GM21390 (cell line): ENCODE measurements around the gene MAGEA2.
"Not testable (repeated sequence)": the region's sequence is repeated elsewhere in the genome, so short reads cannot be mapped to it uniquely, and the experiment has no call there.

ENCODE experiments used
- ATAC-seq: cut with Tn5 transposase; IDR thresholded peaks from one replicate; pipeline ENCODE4 v1.9.1; 2021; ENCODE audit not compliant: unreplicated experiment

Gene MAGEA2

GRCh38 chrX:152709173-152709572, 44.5 kb downstream of the MAGEA2 start, which contains the start of gene CSAG2:
Gene CSAG2 (minus strand): TSS chrX:152709273. CDS start chrX:152709112, 161 bp downstream.
- not testable (repeated sequence) for ATAC-seq

GRCh38 chrX:152706500-152706899, 47.1 kb downstream of the MAGEA2 start:
- ATAC-seq = not testable (repeated sequence)

- ATAC-seq = not testable (repeated sequence)
These were observed 53.3 kb downstream of the MAGEA2 start for GRCh38 chrX:152700390-152700789.
